Chondrocyte (in vitro differentiated cells): ENCODE results near the gene LEPR. TPM values are rescaled to one million over a fixed set of nuclear protein-coding genes. Genes with fewer than 3 reads are reported as not detected.
"Not testable (repeated sequence)": the region's sequence is repeated elsewhere in the genome, so short reads cannot be mapped to it uniquely, and the experiment has no call there.

Experiments used
- DNase-seq: peaks from one replicate; pipeline ENCODE4 v3.0.0; 2021; ENCODE audit warnings: mixed read lengths, low spot score
- H3K27ac Mint-ChIP-seq: one replicate; pipeline ENCODE4 v1.8.0; 2021; ENCODE audit warnings: mild to moderate bottlenecking, moderate library complexity, mixed read lengths; ENCODE audit not compliant: unreplicated experiment
- H3K27me3 Mint-ChIP-seq: 2 replicates; pipeline ENCODE4 v1.8.0; 2021; ENCODE audit warnings: low read depth, mixed read lengths
- H3K36me3 Mint-ChIP-seq: 2 replicates; pipeline ENCODE4 v1.8.0; 2021; ENCODE audit warnings: low read depth, mixed read lengths
- H3K4me1 Mint-ChIP-seq: 2 replicates; pipeline ENCODE4 v1.8.0; 2021; ENCODE audit warnings: low read depth, mild to moderate bottlenecking, mixed read lengths
- H3K4me3 Mint-ChIP-seq: one replicate; pipeline ENCODE4 v1.8.0; 2021; ENCODE audit warnings: mild to moderate bottlenecking, moderate library complexity, mixed read lengths; ENCODE audit not compliant: unreplicated experiment
- H3K9me3 Mint-ChIP-seq: 2 replicates; pipeline ENCODE4 v1.8.0; 2021; ENCODE audit warnings: low read depth, mixed read lengths
- total RNA-seq: library from RNA; stranded (reverse); gene quantifications from 3 replicates; pipeline ENCODE4 v1.2.1, GENCODE V29; 2021
- TF ChIP-seq, protein P1 (sequence below): fragments of 200-600 bp; sonication (generic); IDR thresholded peaks from 2 replicates; pipeline ENCODE4 v1.5.0; 2021; ENCODE audit warnings: antibody characterized with exemption, mild to moderate bottlenecking, moderate library complexity

Gene LEPR
- total RNA-seq, 1 donor from 2014 or later, result 5.8 TPM

DNA sequence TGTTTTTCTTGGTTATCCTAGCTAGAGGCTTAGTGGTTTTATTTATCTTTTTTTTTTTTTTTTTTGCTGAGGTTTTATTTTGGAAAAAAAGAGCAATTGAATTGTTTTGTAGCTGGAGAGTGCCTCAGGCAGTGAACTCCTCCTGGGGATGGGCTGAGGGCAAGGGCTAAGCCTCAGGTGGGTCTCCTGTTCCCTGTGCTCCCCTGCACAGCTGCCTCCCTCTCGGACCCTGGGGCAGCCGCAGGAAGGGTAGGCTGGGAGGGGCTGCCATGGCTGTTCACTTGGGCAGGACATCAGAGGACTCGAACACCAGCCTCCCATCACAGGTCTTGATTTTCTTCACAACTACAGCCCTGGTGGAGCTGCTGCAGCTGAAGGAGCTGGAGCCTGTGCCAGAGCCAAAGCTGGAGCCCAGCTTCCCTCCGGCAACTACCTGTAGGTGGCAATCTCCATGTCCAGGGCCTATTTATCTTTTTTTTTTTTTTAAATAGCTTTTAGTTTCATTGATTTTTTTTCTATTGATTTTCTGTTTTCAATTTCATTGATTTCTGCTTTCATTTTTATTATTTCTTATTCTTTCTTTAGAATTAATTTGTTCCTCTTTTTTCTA lies 28.9 kb downstream of the LEPR start:
- peaks cover 4% of the 10 kb centered on the region for H3K9me3 Mint-ChIP-seq
- no peak overlapping the region for H3K4me3 Mint-ChIP-seq
- no peaks in the 10 kb centered on the region for H3K27me3 Mint-ChIP-seq
- no peak for DNase-seq
- TF ChIP-seq, protein P1, sequence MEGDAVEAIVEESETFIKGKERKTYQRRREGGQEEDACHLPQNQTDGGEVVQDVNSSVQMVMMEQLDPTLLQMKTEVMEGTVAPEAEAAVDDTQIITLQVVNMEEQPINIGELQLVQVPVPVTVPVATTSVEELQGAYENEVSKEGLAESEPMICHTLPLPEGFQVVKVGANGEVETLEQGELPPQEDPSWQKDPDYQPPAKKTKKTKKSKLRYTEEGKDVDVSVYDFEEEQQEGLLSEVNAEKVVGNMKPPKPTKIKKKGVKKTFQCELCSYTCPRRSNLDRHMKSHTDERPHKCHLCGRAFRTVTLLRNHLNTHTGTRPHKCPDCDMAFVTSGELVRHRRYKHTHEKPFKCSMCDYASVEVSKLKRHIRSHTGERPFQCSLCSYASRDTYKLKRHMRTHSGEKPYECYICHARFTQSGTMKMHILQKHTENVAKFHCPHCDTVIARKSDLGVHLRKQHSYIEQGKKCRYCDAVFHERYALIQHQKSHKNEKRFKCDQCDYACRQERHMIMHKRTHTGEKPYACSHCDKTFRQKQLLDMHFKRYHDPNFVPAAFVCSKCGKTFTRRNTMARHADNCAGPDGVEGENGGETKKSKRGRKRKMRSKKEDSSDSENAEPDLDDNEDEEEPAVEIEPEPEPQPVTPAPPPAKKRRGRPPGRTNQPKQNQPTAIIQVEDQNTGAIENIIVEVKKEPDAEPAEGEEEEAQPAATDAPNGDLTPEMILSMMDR, result peak; percentile 43
- H3K27ac Mint-ChIP-seq, result no peak overlapping the region
- H3K36me3 Mint-ChIP-seq, result no peaks in the 10 kb centered on the region
- H3K4me1 Mint-ChIP-seq, result no peaks in the 10 kb centered on the region

- not testable (repeated sequence) for H3K27ac Mint-ChIP-seq, DNase-seq, H3K36me3 Mint-ChIP-seq, H3K4me1 Mint-ChIP-seq, H3K27me3 Mint-ChIP-seq, H3K4me3 Mint-ChIP-seq
- H3K9me3 Mint-ChIP-seq, result peaks cover 11% of the 10 kb centered on the region
Measured at GRCh38 chr1:65455678-65456077, 35.2 kb downstream of the LEPR start.

- no peak overlapping the region for H3K27ac Mint-ChIP-seq
- H3K4me3 Mint-ChIP-seq, result no peak overlapping the region
- no peaks in the 10 kb centered on the region for H3K36me3 Mint-ChIP-seq
Measured at GRCh38 chr1:65456481-65456880, 36.0 kb downstream of the LEPR start.

GRCh38 chr1:65457868-65458267 lies 37.4 kb downstream of the LEPR start:
- peaks cover 8% of the 10 kb centered on the region for H3K4me1 Mint-ChIP-seq
- no peaks in the 10 kb centered on the region for H3K27me3 Mint-ChIP-seq
- H3K36me3 Mint-ChIP-seq, result no peaks in the 10 kb centered on the region
- H3K4me3 Mint-ChIP-seq, result no peak overlapping the region
- no peak overlapping the region for H3K27ac Mint-ChIP-seq
- DNase-seq, result no peak
- peaks cover 12% of the 10 kb centered on the region for H3K9me3 Mint-ChIP-seq
- TF ChIP-seq, protein P1, result no peak

More at GRCh38 chr1:65456481-65456880, 36.0 kb downstream of the LEPR start:
- TF ChIP-seq, protein P1, result no peak
- Mint-ChIP-seq H3K27me3 (no peaks in the 10 kb centered on the region), H3K4me1 (peaks cover 8% of the 10 kb centered on the region), H3K9me3 (peaks cover 11% of the 10 kb centered on the region)
- no peak for DNase-seq

DNA sequence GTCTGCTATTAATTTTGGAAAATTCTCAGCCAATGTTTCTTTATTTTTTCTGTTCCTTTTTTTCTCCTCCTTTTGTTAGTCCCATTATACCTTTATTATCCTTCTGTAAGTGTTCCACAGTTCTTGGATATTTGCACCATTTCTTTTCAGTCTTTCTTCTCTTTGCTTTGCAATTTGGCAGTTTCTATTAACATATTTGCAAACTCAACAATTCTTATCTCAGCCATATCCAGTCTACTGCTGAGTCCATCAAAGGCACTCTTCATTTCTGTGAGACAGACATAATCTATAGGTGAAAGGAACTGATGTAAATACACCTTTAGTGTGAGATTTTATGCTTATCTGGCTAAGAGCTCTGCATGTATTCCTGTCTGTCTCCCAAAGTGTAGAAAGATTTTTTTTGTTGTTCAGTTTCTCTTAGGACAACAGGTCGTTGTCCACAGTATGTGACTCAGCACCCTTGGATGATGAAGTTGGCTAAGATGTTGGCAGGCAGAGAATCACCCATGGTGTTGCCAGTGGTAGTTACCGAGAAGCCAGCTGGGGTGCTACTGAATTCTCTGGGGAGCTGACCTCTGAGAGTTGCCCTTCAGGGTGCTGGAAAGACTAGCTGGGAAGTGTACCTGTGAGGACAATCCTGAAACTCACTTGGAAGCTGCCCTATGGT lies 38.4 kb downstream of the LEPR start:
- H3K36me3 Mint-ChIP-seq, result no peaks in the 10 kb centered on the region
- no peak overlapping the region for H3K27ac Mint-ChIP-seq
- peaks cover 13% of the 10 kb centered on the region for H3K9me3 Mint-ChIP-seq
- no peak for DNase-seq
- H3K27me3 Mint-ChIP-seq, result no peaks in the 10 kb centered on the region
- TF ChIP-seq, protein P1, result no peak
- no peak overlapping the region for H3K4me3 Mint-ChIP-seq
- H3K4me1 Mint-ChIP-seq, result peaks cover 8% of the 10 kb centered on the region

GRCh38 chr1:65459397-65459768 lies 38.9 kb downstream of the LEPR start:
- Mint-ChIP-seq H3K36me3 (no peaks in the 10 kb centered on the region), H3K27ac (no peak overlapping the region), H3K27me3 (no peaks in the 10 kb centered on the region), H3K4me1 (peaks cover 8% of the 10 kb centered on the region), H3K9me3 (peaks cover 13% of the 10 kb centered on the region), H3K4me3 (no peak overlapping the region)
- no peak for DNase-seq
- TF ChIP-seq, protein P1, result peak; percentile 76

- not testable (repeated sequence) for H3K36me3 Mint-ChIP-seq, DNase-seq, H3K4me1 Mint-ChIP-seq, H3K27me3 Mint-ChIP-seq, H3K27ac Mint-ChIP-seq, H3K4me3 Mint-ChIP-seq
- peaks cover 20% of the 10 kb centered on the region for H3K9me3 Mint-ChIP-seq
Measured at GRCh38 chr1:65465837-65466236, 45.4 kb downstream of the LEPR start.
